Measurements from ENCODE around the gene RAC3.

DNA sequence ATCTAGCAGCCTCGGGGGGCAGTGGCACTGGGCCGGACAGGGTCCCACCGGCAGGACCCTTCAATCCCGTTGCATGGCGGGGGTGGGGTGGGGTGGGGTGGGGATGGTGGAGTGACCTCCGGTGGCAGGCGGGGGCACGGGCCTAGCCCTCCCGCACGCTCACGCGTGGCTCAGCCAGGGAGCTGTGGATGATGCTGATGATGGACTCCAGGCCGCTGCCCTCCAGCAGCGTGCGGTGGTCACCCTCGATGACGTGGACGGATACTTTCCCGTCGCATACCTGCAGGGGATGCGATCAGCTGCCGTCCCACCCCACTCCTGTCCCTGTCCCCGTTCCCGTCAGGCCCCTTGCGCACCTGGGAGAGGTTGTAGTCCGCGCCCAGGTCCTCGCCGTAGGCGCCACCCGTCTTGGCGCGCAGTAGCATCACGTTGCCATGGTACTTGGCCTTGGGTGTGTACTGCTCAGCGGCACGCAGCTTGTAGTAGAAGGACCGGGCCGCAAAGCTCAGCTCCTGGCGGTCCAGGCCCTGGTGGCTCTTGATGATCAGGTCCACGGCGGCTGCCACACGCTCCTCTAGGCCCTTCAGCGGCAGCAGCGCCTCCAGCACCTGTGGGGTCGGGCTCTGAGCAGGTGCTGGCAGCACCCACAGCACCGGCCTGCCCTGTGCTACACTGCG lies 47.7 kb downstream of the RAC3 start:
- TF ChIP-seq YY1 (IDR thresholded peaks at IDR 0.05; ENCODE audit: low read depth) (no peak), RAD21 (IDR thresholded peaks at IDR 0.05; ENCODE audit: low read depth) (no peak), MAX (IDR thresholded peaks at IDR 0.05) (no peak)
